ENCODE measurements around the gene PRODH.
"Not testable (repeated sequence)": the region's sequence is repeated elsewhere in the genome, so short reads cannot be mapped to it uniquely, and the experiment has no call there.

The PRODH gene

GRCh38 chr22:18925368-18926064, 10.6 kb downstream of the PRODH start:
- no peaks in the 10 kb centered on the region for H3K36me3 ChIP-seq (ENCODE audit: control insufficient read depth, insufficient read depth, low read length)
- H3K4me3 ChIP-seq (ENCODE audit: extremely low read depth, insufficient read depth, low read length, poor library complexity, severe bottlenecking), result no peak overlapping the region
- H3K4me1 ChIP-seq (ENCODE audit: control insufficient read depth, insufficient read depth, low read length, poor library complexity, severe bottlenecking), result no peaks in the 10 kb centered on the region
- H3K27ac ChIP-seq (ENCODE audit: low read depth, low read length, severe bottlenecking), result no peak overlapping the region
- no peaks in the 10 kb centered on the region for H3K9me3 ChIP-seq (ENCODE audit: control insufficient read depth, low read length)
- whole genome bisulfite sequencing, 2 experiments (ENCODE audit: insufficient coverage in 2 of 2), result no CpG with 5 or more reads among the region's 20 CpGs

GRCh38 chr22:18920257-18920902, 15.7 kb downstream of the PRODH start:
- H3K27ac ChIP-seq (ENCODE audit: low read depth, low read length, severe bottlenecking); H3K4me1 ChIP-seq (ENCODE audit: control insufficient read depth, insufficient read depth, low read length, poor library complexity, severe bottlenecking); H3K36me3 ChIP-seq (ENCODE audit: control insufficient read depth, insufficient read depth, low read length); H3K9me3 ChIP-seq (ENCODE audit: control insufficient read depth, low read length); H3K4me3 ChIP-seq (ENCODE audit: extremely low read depth, insufficient read depth, low read length, poor library complexity, severe bottlenecking): not testable (repeated sequence)
- WGBS, 2 experiments (ENCODE audit: insufficient coverage in 2 of 2), result no CpG with 5 or more reads among the region's 12 CpGs

GRCh38 chr22:18917818-18918217, 18.3 kb downstream of the PRODH start:
- not testable (repeated sequence) for H3K4me1 ChIP-seq (ENCODE audit: control insufficient read depth, insufficient read depth, low read length, poor library complexity, severe bottlenecking); H3K27ac ChIP-seq (ENCODE audit: low read depth, low read length, severe bottlenecking); H3K4me3 ChIP-seq (ENCODE audit: extremely low read depth, insufficient read depth, low read length, poor library complexity, severe bottlenecking); H3K36me3 ChIP-seq (ENCODE audit: control insufficient read depth, insufficient read depth, low read length); H3K9me3 ChIP-seq (ENCODE audit: control insufficient read depth, low read length)
- no CpG with 5 or more reads among the region's 3 CpGs for WGBS, 2 experiments (ENCODE audit: insufficient coverage in 2 of 2)

DNA sequence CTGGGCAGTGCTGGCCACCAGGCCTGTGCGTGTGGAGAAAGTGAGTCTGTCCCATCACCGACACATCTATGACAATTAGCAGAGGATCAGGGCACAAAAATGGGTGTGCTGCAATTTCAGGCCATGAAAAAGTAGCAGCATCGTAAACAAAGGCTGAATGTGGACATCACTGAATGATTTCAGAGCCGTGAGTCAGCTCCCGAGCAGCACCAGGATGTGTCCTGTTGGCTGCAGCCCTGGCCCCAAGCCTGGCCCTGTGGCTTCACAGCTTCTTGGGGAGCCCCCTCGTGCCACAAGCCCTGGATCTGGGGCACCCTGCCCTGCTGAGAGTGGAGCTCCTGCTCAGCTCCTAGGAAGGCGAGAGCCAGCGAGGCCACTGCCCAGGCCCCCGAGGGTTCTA, 20.5 kb downstream of the PRODH start:
- not testable (repeated sequence) for H3K36me3 ChIP-seq (ENCODE audit: control insufficient read depth, insufficient read depth, low read length); H3K27ac ChIP-seq (ENCODE audit: low read depth, low read length, severe bottlenecking); H3K9me3 ChIP-seq (ENCODE audit: control insufficient read depth, low read length); H3K4me3 ChIP-seq (ENCODE audit: extremely low read depth, insufficient read depth, low read length, poor library complexity, severe bottlenecking); H3K4me1 ChIP-seq (ENCODE audit: control insufficient read depth, insufficient read depth, low read length, poor library complexity, severe bottlenecking)
- no CpG with 5 or more reads among the region's 9 CpGs for WGBS, 2 experiments (ENCODE audit: insufficient coverage in 2 of 2)

- H3K4me1 ChIP-seq (ENCODE audit: control insufficient read depth, insufficient read depth, low read length, poor library complexity, severe bottlenecking); H3K9me3 ChIP-seq (ENCODE audit: control insufficient read depth, low read length); H3K4me3 ChIP-seq (ENCODE audit: extremely low read depth, insufficient read depth, low read length, poor library complexity, severe bottlenecking); H3K36me3 ChIP-seq (ENCODE audit: control insufficient read depth, insufficient read depth, low read length); H3K27ac ChIP-seq (ENCODE audit: low read depth, low read length, severe bottlenecking): not testable (repeated sequence)
- no CpG with 5 or more reads among the region's 10 CpGs for WGBS, 2 experiments (ENCODE audit: insufficient coverage in 2 of 2)
Observed at GRCh38 chr22:18914558-18914957, 21.5 kb downstream of the PRODH start.

GRCh38 chr22:18912264-18912946, 23.7 kb downstream of the PRODH start:
- H3K36me3 ChIP-seq (ENCODE audit: control insufficient read depth, insufficient read depth, low read length), result not testable (repeated sequence)
- no CpG with 5 or more reads among the region's 10 CpGs for WGBS, 2 experiments (ENCODE audit: insufficient coverage in 2 of 2)

GRCh38 chr22:18911535-18911934, 24.6 kb downstream of the PRODH start:
- H3K36me3 ChIP-seq (ENCODE audit: control insufficient read depth, insufficient read depth, low read length); H3K9me3 ChIP-seq (ENCODE audit: control insufficient read depth, low read length); H3K27ac ChIP-seq (ENCODE audit: low read depth, low read length, severe bottlenecking); H3K4me1 ChIP-seq (ENCODE audit: control insufficient read depth, insufficient read depth, low read length, poor library complexity, severe bottlenecking); H3K4me3 ChIP-seq (ENCODE audit: extremely low read depth, insufficient read depth, low read length, poor library complexity, severe bottlenecking): not testable (repeated sequence)
- no CpG with 5 or more reads among the region's 2 CpGs for WGBS, 2 experiments (ENCODE audit: insufficient coverage in 2 of 2)

More at GRCh38 chr22:18912264-18912946, 23.7 kb downstream of the PRODH start:
- not testable (repeated sequence) for H3K27ac ChIP-seq (ENCODE audit: low read depth, low read length, severe bottlenecking); H3K9me3 ChIP-seq (ENCODE audit: control insufficient read depth, low read length); H3K4me1 ChIP-seq (ENCODE audit: control insufficient read depth, insufficient read depth, low read length, poor library complexity, severe bottlenecking); H3K4me3 ChIP-seq (ENCODE audit: extremely low read depth, insufficient read depth, low read length, poor library complexity, severe bottlenecking)

GRCh38 chr22:18909556-18909955, 26.5 kb downstream of the PRODH start:
- Histone ChIP-seq H3K4me3 (ENCODE audit: extremely low read depth, insufficient read depth, low read length, poor library complexity, severe bottlenecking) (no peak overlapping the region), H3K4me1 (ENCODE audit: control insufficient read depth, insufficient read depth, low read length, poor library complexity, severe bottlenecking) (no peaks in the 10 kb centered on the region), H3K9me3 (ENCODE audit: control insufficient read depth, low read length) (no peaks in the 10 kb centered on the region), H3K36me3 (ENCODE audit: control insufficient read depth, insufficient read depth, low read length) (no peaks in the 10 kb centered on the region), H3K27ac (ENCODE audit: low read depth, low read length, severe bottlenecking) (no peak overlapping the region)
- no CpG with 5 or more reads among the region's 5 CpGs for WGBS, 2 experiments (ENCODE audit: insufficient coverage in 2 of 2)

- H3K9me3 ChIP-seq (ENCODE audit: control insufficient read depth, low read length), result no peaks in the 10 kb centered on the region
- no peak overlapping the region for H3K4me3 ChIP-seq (ENCODE audit: extremely low read depth, insufficient read depth, low read length, poor library complexity, severe bottlenecking)
- WGBS, 2 experiments (ENCODE audit: insufficient coverage in 2 of 2), result no CpG with 5 or more reads among the region's 13 CpGs
- no peaks in the 10 kb centered on the region for H3K36me3 ChIP-seq (ENCODE audit: control insufficient read depth, insufficient read depth, low read length)
- no peaks in the 10 kb centered on the region for H3K4me1 ChIP-seq (ENCODE audit: control insufficient read depth, insufficient read depth, low read length, poor library complexity, severe bottlenecking)
- H3K27ac ChIP-seq (ENCODE audit: low read depth, low read length, severe bottlenecking), result no peak overlapping the region
Observed at GRCh38 chr22:18906896-18907295, 29.2 kb downstream of the PRODH start.

DNA sequence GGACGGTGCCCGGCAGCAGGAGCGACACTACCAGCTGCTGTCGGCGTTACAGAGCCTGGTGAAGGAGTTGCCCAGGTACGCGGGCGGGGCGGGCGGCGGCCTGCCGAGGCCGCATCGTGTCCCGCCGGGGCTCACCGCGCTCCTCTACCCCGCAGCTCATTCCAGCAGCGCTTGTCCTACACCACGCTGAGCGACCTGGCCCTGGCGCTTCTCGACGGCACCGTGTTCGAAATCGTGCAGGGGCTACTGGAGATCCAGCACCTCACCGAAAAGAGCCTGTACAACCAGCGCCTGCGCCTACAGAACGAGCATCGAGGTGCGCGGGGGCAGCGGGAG, 29.7 kb downstream of the PRODH start:
- H3K9me3 ChIP-seq (ENCODE audit: control insufficient read depth, low read length); H3K4me3 ChIP-seq (ENCODE audit: extremely low read depth, insufficient read depth, low read length, poor library complexity, severe bottlenecking); H3K27ac ChIP-seq (ENCODE audit: low read depth, low read length, severe bottlenecking); H3K36me3 ChIP-seq (ENCODE audit: control insufficient read depth, insufficient read depth, low read length); H3K4me1 ChIP-seq (ENCODE audit: control insufficient read depth, insufficient read depth, low read length, poor library complexity, severe bottlenecking): not testable (repeated sequence)
- WGBS, 2 experiments (ENCODE audit: insufficient coverage in 2 of 2), result no CpG with 5 or more reads among the region's 36 CpGs
